Activated gamma-delta T cell treated with Interleukin-2 at 50 U/mL for 16 hours (primary cell): ENCODE data around the gene ZBTB46.
"Not testable (repeated sequence)": the region's sequence is repeated elsewhere in the genome, so short reads cannot be mapped to it uniquely, and the experiment has no call there.

Experiments used
- DNase-seq: peaks from one replicate; pipeline ENCODE4 v3.0.0-alpha.2; 2020

The ZBTB46 gene

DNA sequence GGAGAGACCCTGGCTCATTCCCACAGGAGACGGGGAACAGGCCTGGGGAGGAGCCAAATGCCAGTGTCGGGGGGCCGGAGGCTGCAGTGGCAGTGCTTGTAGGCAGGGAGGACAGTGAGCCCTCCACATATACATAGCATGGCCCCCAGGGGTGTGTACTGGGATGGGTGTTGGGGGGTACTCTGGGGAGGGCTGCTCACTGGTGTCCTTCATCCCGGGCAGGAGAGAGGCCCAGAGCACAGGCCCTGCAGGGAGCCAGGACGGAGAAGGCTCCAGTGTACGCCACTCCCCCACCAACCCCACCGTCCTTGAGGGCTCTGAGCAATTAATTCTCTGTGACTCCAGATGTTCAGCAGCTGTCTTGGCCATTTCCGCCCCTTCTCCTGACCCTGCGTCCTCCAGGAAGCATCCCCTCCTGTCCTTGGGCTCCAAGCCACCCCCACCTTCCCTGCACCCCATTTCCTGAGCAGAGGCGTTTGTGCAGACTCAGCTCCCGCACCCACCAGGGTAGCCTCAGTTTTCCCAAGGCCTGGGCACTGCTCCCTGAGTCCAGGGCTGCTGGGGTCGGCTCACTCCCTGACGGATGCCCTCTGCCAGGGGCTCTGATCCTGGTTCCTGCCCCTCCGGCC, 26.8 kb upstream of the ZBTB46 start:
- no peak for DNase-seq

DNA sequence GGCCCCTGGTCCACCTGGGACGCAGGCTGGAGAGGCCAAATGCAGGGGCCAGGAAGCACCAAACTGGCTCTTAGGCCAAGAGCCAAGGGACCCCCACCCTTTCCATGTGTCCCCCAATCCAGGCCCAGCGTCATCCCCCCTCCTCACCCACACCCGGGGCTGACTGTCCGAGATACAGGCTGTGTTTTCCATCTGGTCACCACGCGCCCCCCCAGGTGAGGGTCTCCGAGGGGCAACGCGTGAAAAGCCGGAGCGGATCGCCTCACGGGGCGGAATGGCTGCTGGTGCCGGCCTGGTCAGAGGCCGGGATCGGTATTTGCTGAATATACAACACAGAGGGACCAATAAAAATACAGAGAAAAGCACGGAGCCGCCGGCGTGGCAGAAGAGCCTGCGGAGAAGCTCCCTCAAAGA, 25.0 kb upstream of the ZBTB46 start:
- no peak for DNase-seq

DNA sequence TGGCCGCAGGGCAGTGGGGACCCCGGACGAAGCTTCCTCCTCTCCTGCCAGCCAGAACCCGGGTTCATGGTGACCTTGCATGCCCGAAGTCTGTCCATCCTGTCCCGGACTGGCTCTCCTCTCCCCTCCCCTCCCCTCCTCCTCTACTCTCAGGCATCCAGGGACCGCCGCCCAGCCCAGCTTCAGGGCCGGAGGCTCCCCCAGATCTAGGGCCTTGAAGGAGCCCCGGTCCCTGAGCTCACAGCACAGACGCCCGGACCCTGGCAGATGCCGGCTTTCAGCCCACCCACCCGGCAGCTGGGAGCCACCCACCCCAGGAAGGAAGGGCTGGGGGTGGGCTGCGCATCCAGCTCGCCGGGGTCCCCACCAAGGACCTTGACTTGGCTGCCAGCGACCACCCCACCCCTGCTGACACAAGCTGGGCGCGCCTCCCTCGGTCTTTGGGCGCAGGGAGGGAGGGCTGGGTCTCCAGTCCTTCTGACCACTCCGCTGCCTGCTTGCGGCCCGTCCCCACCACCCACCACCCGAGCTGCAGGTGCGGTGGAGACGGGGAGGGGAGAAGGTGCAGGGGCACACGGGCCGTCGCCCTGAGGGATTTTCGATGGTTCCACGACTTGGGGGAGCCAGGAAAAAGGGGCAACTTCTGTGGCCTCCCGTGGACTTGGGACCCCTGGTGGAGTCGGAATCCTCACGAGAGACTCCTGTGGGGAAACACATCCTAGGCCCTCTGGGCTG, 24.5 kb upstream of the ZBTB46 start:
- DNase-seq = no peak

DNA sequence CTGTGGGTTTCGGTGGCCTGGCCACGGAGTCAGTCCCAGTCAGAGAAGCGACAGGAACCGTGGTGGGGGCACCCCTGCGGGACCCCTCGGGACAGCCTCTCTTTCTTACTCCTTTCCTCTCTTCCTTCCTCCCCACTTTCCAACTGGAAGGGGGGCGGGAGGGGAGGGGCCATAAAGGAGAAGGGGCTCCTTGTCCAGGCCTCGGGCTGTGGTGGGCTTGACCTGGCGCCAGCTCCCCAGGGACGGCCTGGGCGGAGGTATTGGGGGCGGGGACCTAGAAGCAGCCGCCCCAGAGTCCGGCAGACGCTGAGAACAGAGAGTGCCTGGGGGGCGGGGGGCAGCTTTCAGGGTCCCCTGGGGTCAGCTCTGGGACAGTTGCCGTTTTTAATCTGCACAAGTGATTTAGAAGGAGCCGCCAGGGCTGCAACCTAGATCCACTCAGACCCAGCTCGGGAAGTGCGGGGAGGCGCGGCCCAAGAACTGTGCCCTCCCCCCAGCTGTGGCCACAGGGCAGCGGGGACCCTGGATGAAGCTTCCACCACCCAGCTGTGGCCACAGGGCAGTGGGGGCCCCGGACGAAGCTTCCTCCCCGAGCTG, 23.8 kb upstream of the ZBTB46 start:
- no peak for DNase-seq

DNA sequence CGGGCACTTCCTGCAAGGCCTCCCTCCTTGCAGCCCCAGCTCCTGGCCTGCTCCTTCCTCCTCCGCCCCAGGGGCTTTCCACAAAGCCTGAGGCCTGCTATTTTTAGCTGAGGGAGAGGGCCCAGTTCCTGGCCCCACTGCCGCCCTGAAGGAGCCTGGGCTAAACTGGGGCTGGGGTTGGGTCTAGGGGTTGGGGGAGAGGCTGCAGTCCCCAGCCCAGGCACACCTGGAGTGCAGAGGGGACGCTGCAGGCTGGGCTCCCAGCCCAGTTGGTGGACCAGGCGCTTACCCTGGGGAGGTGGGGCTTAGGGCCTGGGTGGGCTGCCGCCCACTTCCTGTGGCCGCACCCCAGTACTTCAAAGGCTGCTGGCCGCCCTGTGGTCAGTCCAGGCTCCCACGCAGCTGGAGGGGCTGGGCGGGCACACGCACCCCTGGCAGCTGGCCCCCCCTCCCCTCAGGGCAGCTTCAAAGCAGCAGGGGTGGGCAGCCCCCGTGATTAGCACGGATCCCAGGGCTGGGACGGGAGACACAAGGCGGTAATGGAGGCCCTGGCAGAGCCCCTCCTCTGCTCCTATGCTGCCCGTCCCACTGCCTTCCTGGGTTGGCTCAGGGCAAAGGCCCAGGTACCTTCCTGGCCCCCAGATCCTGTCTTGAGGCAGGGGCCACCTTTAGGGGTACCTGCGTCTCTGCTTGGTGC, 23.2 kb upstream of the ZBTB46 start:
- no peak for DNase-seq

DNA sequence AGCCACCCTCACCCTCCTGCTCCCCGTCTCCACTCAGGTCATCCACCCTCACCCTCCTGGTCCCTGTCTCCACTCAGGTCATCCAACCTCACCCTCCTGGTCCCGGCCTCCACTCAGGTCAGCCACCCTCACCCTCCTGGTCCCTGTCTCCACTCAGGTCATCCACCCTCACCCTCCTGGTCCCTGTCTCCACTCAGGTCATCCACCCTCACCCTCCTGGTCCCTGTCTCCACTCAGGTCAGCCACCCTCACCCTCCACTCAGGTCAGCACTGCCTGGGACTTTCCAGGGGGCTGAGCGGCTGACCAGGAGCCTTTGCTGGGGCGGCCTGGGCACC, 22.6 kb upstream of the ZBTB46 start:
- not testable (repeated sequence) for DNase-seq

DNA sequence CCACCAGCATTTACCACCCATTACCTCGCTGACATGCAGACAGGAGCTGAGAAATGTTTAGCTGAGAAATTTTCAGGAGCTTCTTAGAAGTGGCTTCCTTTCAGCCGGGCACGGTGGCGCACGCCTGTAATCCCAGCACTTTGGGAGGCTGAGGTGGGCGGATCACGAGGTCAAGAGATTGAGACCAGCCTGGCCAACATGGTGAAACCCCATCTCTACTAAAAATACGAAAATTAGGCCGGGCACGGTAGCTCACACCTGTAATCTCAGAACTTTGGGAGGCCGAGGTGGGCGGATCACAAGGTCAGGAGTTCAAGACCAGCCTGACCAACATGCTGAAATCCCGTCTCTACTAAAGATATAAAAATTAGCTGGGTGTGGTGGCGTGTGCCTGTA, 20.5 kb upstream of the ZBTB46 start:
- not testable (repeated sequence) for DNase-seq

DNA sequence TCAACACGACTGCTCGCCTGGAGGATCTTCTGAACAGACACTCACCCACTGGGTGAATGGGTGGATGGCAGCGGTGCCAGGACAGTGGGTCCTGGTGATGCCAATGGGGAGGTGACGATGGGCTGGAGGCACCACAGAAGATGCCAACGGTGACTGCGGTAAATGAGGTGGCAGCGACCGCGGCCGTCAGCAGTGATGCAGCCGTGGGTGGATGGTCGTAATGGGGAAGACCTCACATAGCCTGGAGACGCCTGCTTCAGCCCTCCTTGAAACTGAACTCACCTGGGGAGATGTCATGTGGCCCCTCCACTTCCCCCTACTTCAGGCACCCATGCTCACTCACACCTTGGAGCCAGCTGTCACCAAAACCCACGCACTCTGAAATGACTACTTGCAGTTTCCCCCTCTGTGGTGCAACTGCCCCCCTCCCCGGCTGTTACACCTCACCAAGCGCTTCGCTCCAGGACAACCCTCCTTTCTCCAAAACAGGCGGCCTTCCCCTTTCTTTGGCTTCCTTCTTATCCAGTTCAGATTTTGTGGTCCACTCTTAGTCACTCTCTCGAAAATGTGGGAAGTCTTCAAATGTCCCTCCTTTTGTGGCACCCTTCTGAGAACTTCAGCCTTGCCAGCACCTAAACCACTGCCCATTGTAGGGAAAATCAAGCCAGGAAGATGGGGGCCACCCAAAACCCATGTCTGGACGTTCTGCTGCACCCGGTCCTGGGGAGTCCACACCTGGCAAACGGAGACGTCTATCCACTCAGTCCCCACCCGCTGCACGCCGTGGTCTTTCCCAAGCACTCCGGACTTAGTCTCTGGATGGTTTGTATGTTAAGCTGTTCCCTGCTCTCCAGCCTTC, 19.9 kb upstream of the ZBTB46 start:
- DNase-seq = no peak

DNA sequence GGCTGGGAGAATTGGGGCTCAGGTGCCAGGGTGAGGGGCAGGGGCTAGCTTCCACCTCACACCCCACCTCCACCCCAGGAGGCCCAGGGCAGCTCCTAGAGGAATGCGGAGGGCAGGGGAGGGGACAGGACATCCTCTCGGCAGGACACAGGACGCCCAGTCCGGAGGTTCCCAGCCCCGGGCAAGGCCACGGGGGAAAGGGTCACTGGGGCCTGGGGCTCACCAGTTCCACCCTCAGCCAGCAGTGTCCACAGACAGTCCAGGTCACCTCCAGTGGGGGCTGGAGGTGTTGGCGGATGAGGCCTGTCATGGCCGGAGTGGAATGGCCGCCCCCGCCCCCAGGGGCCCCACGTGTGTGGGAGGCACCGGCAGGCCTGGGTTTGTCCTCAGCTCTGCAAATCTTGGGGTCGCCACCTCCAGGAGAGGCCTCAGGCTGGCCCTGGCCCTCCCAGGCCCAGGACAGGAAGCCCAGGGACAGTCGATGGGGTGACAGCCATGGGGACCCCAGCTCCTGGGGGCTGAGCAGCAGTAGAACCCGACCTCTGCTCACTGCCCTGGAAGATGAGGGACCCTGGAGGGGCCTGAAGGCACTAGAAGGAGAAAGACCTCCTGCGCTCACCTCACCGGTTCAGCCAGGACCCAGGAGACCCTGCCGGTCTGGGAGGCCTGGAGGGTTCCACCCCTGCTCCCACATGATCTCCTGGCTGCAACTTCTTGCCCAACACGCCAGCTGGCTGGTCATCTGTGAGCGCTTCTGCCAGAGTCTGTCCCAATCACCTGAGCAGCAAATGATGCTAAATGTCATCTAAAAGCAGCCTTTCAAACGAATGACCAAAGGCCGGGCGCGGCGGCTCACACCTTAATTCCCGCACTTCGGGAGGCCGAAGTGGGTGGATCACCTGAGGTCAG, 17.2 kb upstream of the ZBTB46 start:
- no peak for DNase-seq

DNA sequence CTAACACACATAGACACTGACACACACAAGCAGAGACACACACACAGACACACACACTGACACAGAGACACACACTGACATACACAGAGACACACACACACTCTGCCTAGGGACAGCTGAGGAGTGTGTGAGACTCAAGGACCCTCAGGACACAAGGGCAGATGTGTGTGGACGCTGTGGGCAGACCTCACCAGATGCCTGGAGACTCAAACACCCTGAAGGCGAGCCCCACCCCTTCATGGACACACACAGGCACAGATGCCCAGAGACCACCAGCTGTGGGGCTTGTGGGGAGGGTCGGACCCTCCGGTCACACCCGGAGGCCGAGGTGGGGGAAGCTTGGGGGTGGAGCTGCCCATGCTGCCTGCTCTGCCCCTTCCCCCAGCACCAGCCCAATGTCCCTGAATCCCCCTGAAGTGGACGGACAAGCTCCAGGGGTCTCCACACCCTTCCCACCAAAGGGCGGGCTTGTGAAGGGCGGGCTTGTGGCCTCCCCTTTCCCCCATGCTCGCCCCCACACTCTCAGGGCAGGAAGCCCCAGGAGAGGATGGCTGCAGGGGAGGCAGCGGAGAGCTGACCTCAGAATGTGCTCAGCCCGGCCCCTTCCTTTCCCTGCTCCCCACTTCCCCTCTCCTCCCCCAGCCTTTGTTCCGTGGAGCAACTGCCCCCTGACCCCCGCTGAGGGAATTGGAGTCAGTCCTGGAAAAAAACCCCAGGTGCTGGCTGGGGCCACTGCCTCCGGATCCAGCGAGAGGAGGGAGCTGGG, 16.4 kb upstream of the ZBTB46 start:
- no peak for DNase-seq

DNA sequence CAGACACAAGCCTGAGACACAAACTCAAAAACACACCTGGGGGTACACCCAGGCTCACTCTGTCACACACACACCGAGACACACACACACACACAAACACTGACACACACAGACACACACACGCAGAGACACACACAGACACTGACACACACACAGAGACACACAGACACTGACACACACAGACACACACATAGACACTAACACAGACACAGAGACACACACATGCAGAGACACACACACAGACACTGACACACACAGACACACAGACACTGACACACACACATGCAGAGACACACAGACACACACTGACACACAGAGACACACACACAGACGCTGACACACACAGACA, 15.8 kb upstream of the ZBTB46 start:
- DNase-seq = no peak

DNA sequence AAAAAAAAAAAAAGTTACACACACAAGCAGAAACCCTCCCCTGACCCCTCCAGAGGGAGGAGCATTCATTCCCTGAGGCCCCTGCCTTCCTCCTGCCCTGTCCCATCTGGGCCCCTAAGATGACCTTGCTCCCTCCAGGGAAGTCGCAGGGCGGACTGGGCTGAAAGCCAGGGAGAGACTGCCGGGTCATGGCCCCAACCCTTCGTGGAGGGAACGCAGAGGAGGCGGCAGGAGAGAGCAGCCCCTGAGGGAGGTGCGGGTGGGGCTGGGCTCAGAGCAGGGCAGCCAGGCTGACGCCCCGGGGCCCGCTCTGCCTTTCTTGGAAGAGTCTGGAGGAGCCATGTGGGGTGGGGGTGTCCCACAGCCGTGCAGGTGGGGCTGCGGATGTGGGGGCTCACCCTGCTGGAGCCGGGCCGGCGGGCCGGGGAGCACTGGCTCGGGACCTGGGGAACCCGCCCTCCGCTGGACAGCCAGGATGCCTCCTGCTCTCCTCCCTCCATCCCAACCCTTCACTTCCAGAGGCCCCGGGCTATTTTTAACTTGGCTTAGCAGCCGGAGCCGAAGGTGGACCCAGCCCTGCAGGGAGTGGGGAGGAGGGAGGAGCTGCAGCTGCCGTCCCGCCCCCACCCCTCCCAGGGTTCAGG, 15.2 kb upstream of the ZBTB46 start:
- DNase-seq = no peak

DNA sequence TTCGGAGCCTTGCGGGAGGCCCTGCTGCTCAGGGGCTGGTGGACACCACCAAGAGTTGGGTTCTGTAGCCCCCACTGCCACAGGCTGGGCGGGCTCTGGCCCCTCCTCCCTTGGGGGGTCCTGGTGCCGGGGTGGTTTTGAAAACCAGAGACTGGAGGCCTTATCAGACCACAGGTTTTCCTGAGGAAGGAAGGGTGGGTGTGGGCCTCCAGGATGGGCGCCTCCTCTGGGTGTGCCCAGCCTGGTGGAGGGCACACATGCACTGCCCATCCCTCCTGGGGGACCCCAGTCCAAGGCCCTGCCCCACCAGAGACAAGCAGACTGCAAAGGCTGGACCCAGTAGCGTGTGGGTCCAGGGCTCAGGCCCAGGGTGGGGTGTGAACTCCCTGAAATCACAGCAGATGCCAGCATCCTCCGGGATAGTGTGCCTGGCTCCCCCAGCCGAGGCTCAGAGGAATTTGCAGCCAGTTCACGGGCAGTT, 13.5 kb upstream of the ZBTB46 start:
- no peak for DNase-seq

DNA sequence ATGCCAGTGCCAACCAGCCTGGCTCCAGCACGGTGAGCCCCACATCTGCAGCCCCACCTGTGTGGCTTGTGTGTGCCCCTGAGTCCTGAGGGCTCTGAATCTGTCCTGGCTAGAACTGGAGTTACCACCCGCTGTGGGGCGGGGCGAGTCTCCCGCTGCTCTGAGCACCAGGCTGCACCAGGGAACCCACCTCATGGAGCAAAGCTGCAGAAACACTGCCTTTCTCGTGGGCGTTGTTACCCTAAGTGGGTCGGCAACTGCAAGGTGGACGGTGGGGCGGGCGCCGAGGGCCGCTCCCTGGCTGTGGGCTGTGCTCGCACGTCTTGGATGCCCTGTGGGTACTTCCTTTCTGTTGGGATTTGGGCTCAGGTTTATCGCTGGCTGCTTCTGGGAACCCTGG, 12.7 kb upstream of the ZBTB46 start:
- DNase-seq = no peak

DNA sequence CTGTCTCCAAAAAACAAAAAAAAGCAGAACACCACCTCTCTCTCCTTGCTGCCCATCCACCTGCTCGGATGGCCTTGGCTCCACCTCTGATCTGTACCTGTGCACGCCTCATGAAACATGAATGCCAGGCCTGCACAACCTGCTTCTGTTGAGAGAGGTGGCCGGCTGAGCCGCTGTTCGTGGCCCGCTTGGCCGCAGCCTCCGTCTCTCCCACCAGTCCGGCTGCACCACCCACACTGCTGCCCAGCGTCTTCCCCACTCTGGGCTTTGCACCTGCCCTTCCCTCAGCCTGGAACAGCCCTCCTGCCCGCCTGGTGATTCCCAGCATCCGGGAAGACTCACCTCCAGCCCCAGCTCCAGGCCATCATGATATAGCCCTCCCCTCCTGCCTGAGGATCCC, 12.2 kb upstream of the ZBTB46 start:
- no peak for DNase-seq

DNA sequence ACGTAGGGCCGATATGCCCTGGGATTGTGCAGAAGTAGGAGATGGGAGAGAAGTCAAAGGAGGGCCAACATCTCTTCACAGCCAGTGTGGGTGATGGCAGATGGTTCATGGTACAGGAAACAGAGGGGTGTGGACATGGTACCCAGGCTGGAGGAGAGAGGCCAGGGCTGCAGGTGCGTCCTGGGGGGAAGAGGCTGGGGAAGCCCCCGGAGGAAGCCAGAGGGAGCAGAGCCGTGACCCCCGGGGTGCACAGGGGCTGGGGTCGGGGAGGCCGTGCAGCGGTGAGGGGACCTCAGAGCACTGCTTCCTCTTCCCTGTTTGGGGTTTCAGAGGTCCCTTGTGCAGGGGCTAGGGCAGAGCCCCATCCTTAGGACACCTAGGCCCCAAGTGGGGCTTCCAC, 11.2 kb upstream of the ZBTB46 start:
- DNase-seq = no peak

DNA sequence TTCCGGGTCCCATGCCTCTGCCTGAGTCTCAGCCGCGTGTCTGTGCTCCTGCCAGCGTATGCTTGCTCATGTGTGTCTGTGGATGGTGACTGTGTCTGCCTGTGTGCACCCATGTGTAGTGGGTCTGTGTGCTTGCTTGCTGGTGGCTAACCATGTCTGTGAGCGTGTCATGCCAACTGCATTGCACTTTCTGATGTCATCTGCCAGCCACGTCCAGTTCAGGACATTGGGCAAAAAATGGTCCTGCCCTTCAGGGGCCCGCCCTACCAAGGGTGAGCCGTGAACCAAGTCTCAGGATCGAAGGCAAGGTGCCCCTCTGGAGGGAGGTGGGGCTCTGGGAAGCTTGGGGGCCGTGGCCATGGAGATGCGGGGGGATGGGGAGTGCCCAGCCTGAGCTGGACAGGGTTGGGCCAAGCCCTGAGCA, 9.4 kb upstream of the ZBTB46 start:
- no peak for DNase-seq

DNA sequence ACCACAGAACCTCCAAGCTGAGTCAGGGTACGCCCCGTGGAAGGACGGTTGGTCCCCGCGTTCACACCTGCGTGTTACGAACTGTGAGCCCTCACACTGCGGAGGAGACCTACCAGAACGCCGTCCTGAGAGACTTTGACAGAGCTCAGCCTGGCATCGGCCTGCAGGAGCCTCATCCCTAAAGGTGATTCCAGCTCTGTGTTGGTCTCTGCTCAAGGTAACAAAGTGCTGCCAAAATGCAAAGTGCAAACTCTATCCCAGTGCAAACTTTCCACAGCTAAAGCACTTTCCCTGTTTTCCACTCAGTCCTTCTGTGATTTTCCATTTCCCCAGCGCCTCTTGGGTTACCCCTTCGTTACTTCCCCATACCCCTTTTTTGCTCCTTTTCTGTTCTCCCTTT, 8.6 kb upstream of the ZBTB46 start:
- DNase-seq = no peak

DNA sequence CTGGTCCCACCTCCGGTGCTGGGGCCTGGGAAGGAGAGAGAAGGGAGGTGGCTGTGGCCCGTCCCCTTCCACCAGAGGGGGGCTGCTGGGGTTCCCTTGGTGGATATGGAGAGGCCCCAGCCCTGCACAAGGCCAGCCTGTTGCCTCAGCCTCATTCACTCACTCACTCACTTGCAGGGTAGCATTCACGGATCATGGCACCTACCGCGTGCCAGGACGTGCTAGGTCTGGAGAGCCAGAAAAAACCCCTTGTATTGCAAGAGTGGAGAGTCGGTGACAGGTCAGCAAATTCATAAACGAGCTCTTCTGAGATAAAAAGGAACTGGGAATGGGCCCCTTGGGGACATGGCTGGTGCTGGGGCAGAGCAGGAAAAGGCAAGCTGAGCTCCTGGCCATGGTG, 6.4 kb upstream of the ZBTB46 start:
- no peak for DNase-seq
